AG10803 (cell line): ENCODE measurements around the gene CXorf58.
A peak's percentile ranks its signal among the peaks of the same experiment; 100 is the strongest.

ENCODE experiments used
- DNase-seq: peaks from one replicate; pipeline ENCODE4 v3.0.0; 2010; ENCODE audit warnings: low read depth
- H3K4me3 ChIP-seq: 2 replicates; pipeline ENCODE4 v1.5.1; 2011; ENCODE audit warnings: mild to moderate bottlenecking, low read length, control low read depth
- TF ChIP-seq, protein P1 (sequence below): conservative IDR thresholded peaks from 2 replicates; pipeline ENCODE4 v1.5.1; 2011; ENCODE audit warnings: mild to moderate bottlenecking, low read length, control low read depth, inconsistent platforms

CXorf58 gene

GRCh38 chrX:23879380-23880090 lies 28.3 kb upstream of the CXorf58 start:
- no peak for DNase-seq
- TF ChIP-seq, protein P1, sequence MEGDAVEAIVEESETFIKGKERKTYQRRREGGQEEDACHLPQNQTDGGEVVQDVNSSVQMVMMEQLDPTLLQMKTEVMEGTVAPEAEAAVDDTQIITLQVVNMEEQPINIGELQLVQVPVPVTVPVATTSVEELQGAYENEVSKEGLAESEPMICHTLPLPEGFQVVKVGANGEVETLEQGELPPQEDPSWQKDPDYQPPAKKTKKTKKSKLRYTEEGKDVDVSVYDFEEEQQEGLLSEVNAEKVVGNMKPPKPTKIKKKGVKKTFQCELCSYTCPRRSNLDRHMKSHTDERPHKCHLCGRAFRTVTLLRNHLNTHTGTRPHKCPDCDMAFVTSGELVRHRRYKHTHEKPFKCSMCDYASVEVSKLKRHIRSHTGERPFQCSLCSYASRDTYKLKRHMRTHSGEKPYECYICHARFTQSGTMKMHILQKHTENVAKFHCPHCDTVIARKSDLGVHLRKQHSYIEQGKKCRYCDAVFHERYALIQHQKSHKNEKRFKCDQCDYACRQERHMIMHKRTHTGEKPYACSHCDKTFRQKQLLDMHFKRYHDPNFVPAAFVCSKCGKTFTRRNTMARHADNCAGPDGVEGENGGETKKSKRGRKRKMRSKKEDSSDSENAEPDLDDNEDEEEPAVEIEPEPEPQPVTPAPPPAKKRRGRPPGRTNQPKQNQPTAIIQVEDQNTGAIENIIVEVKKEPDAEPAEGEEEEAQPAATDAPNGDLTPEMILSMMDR: no peak
- H3K4me3 ChIP-seq: no peak overlapping the region

DNA sequence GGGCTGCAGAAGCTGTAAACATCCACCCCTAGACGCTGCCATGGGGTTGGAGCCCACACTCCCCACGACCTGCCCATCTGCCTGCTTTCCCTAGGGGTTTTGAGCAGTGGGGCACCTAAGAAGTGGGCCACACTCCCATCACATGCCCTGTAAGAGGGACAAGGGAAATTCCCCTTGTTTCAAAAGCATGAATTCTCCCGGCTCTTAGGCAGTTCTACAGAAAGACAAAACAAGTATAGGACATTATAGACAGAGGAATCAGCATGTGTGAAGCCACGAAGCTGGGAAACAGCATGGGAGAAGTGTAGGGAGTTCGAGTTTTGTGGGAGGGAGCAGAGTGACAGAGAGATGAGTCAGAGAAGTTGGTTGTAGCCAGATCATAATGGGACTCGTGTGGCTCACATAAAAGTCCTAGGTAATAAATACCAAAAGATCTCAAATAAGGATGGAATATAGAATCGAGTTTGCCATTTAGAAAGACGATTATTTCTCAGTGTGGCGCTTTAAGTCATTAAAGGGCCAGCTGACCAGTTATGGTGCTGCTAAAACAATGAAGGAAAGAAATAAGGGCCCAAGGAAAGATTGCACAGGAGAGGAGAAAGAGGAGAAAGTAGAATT lies 24.0 kb upstream of the CXorf58 start:
- H3K4me3 ChIP-seq: no peak overlapping the region
- TF ChIP-seq, protein P1: no peak
- peak; percentile 73 for DNase-seq

DNA sequence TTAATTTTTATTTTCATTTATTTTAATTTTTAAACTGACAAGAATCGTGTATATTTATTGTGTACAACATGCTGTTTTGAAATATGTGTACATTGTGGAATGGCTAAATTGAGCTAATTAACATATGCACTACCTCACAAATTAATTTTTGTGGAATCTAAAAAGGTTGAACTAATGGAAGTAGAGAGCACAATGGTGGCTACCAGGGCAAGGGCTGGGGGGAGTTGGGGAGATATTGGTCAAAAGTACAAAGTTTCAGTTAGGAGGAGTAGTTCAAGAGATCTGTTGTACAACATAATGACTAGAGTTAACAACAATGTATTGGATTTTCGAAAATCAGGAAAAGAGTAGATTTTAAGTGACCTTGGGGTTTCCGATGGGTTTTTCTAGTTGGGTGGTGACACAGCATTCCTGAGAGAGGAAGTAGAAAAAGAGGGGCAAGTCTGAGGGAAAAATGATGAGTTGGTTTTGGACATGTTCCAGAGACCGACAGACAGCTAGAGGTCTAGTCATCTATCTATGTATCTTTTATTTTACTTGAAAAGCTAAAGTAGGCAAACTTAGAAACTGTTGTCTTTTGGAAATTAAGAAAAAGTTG lies 23.3 kb upstream of the CXorf58 start:
- no peak overlapping the region for H3K4me3 ChIP-seq
- peak; percentile 22 for DNase-seq
- TF ChIP-seq, protein P1: no peak

GRCh38 chrX:23885803-23886202 lies 22.0 kb upstream of the CXorf58 start:
- DNase-seq: peak; percentile 11
- no peak overlapping the region for H3K4me3 ChIP-seq
- TF ChIP-seq, protein P1: no peak

- no peak overlapping the region for H3K4me3 ChIP-seq
- TF ChIP-seq, protein P1: no peak
- DNase-seq: no peak
Measured at GRCh38 chrX:23887451-23887850, 20.4 kb upstream of the CXorf58 start.

DNA sequence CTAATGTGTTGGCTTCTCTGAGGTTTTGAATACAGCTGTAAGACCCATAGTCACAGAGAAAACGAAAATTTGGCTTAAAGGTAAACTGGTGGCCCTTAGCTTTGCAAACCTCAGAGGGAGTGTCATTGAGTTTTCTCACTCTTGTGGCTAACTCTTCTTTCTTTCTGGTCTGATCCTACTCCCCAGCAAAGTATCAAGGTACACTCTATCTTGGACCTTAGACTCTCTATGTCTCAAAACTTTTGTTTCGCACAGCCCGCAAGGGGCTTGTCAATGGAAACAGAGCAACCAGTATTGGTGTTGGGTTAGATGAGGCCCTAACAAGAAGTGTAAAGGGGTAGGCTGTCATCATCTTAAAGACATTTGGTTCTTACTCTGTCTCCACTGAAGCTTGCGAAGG lies 19.9 kb upstream of the CXorf58 start:
- no peak for DNase-seq
- TF ChIP-seq, protein P1: no peak
- H3K4me3 ChIP-seq: no peak overlapping the region
